Chondrocyte (in vitro differentiated cells): ENCODE measurements around the gene GRIP1. TPM values are rescaled to one million over a fixed set of nuclear protein-coding genes. Genes with fewer than 3 reads are reported as not detected.

Source experiments
- DNase-seq: peaks from one replicate; pipeline ENCODE4 v3.0.0; 2021; ENCODE audit warnings: mixed read lengths, low spot score
- H3K27ac Mint-ChIP-seq: one replicate; pipeline ENCODE4 v1.8.0; 2021; ENCODE audit warnings: mild to moderate bottlenecking, moderate library complexity, mixed read lengths; ENCODE audit not compliant: unreplicated experiment
- H3K27me3 Mint-ChIP-seq: 2 replicates; pipeline ENCODE4 v1.8.0; 2021; ENCODE audit warnings: low read depth, mixed read lengths
- H3K36me3 Mint-ChIP-seq: 2 replicates; pipeline ENCODE4 v1.8.0; 2021; ENCODE audit warnings: low read depth, mixed read lengths
- H3K4me1 Mint-ChIP-seq: 2 replicates; pipeline ENCODE4 v1.8.0; 2021; ENCODE audit warnings: low read depth, mild to moderate bottlenecking, mixed read lengths
- H3K4me3 Mint-ChIP-seq: one replicate; pipeline ENCODE4 v1.8.0; 2021; ENCODE audit warnings: mild to moderate bottlenecking, moderate library complexity, mixed read lengths; ENCODE audit not compliant: unreplicated experiment
- H3K9me3 Mint-ChIP-seq: 2 replicates; pipeline ENCODE4 v1.8.0; 2021; ENCODE audit warnings: low read depth, mixed read lengths
- total RNA-seq: library from RNA; stranded (reverse); gene quantifications from 3 replicates; pipeline ENCODE4 v1.2.1, GENCODE V29; 2021
- TF ChIP-seq, protein P1 (sequence below): fragments of 200-600 bp; sonication (generic); IDR thresholded peaks from 2 replicates; pipeline ENCODE4 v1.5.0; 2021; ENCODE audit warnings: antibody characterized with exemption, mild to moderate bottlenecking, moderate library complexity

GRIP1 gene
- total RNA-seq, 1 donor from 2014 or later, result 5.0 TPM

DNA sequence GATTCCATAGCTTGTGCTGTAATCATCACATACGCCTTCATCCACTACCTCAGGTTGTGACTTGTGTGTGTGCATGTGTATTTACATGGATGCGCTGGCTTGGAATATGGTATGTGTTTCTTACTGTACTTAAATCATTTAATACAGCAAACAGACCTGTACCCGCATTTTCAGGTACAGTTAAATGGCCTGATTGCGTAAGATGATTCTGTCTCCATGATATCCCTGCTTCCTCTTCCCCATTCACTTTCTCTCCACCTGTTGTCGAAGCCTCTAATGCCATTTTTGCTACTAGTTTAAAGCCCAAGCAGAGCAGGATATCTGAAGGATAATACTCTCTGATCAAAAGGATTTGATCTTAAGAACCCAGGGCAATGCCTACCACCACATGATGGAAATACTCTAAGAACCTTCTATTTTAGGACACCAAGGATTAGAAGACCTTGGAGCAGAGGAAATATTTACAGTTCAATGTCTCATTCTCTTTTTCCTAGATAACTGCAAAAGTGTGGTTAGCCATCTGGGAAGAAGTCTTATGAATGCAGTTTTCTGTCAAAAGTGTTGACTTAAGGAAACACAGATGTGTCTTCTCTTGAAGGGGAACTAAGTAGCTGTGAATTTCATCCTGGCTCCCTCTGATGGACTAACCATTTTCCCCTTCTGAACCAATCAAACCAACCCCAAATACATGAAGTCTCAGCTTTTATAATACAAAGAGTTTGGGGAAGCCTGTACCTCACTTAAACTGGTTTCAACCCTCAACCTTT is 297.9 kb downstream of the GRIP1 start:
- Mint-ChIP-seq H3K4me3 (no peak overlapping the region), H3K27ac (no peak overlapping the region), H3K9me3 (no peaks in the 10 kb centered on the region), H3K27me3 (no peaks in the 10 kb centered on the region), H3K4me1 (peaks cover 10% of the 10 kb centered on the region), H3K36me3 (no peaks in the 10 kb centered on the region)
- no peak for DNase-seq
- TF ChIP-seq, protein P1, sequence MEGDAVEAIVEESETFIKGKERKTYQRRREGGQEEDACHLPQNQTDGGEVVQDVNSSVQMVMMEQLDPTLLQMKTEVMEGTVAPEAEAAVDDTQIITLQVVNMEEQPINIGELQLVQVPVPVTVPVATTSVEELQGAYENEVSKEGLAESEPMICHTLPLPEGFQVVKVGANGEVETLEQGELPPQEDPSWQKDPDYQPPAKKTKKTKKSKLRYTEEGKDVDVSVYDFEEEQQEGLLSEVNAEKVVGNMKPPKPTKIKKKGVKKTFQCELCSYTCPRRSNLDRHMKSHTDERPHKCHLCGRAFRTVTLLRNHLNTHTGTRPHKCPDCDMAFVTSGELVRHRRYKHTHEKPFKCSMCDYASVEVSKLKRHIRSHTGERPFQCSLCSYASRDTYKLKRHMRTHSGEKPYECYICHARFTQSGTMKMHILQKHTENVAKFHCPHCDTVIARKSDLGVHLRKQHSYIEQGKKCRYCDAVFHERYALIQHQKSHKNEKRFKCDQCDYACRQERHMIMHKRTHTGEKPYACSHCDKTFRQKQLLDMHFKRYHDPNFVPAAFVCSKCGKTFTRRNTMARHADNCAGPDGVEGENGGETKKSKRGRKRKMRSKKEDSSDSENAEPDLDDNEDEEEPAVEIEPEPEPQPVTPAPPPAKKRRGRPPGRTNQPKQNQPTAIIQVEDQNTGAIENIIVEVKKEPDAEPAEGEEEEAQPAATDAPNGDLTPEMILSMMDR, result no peak

DNA sequence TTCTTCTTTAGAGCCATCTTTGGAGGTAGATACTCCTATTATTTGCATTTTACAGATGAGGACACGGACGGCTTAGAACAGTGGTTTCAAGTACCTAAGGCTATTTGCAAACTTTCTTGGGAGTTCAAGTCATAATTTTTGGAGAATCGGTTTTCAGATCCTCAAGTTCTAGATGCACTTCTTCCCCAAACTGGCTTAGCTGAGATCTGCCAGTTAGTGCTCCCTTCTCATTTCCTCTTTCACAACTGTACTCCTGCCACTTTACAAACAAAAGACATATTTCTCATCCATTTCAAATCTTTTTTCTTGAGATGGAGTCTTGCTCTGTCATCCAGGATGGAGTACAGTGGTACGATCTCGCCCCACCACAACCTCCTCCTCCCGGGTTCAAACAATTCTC is 299.3 kb downstream of the GRIP1 start:
- no peaks in the 10 kb centered on the region for H3K27me3 Mint-ChIP-seq
- TF ChIP-seq, protein P1, result no peak
- no peak for DNase-seq
- no peaks in the 10 kb centered on the region for H3K9me3 Mint-ChIP-seq
- H3K4me1 Mint-ChIP-seq, result peaks cover 14% of the 10 kb centered on the region
- H3K36me3 Mint-ChIP-seq, result no peaks in the 10 kb centered on the region
- H3K4me3 Mint-ChIP-seq, result no peak overlapping the region
- no peak overlapping the region for H3K27ac Mint-ChIP-seq

DNA sequence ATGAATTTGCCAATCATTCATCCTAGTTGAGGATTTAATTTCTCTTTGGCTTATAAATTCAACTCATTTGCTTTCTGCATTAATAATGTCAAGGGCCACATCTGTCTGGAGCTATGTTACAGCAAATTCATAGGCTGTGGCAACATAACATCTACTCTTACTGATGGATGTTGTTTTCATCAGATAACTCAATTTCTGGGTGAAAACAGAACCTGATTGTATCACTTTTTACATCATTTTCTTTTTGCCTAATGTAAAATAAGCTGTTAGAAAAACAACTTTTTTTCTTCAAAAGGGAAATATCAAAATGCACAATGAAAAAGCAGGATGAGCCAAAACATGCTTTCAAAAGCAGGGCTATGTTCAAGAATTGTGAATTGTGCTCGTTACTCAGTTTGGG is 303.3 kb downstream of the GRIP1 start:
- no peak overlapping the region for H3K27ac Mint-ChIP-seq
- no peaks in the 10 kb centered on the region for H3K9me3 Mint-ChIP-seq
- DNase-seq, result no peak
- no peak overlapping the region for H3K4me3 Mint-ChIP-seq
- no peaks in the 10 kb centered on the region for H3K36me3 Mint-ChIP-seq
- no peaks in the 10 kb centered on the region for H3K27me3 Mint-ChIP-seq
- TF ChIP-seq, protein P1, result no peak
- H3K4me1 Mint-ChIP-seq, result peaks cover 14% of the 10 kb centered on the region

DNA sequence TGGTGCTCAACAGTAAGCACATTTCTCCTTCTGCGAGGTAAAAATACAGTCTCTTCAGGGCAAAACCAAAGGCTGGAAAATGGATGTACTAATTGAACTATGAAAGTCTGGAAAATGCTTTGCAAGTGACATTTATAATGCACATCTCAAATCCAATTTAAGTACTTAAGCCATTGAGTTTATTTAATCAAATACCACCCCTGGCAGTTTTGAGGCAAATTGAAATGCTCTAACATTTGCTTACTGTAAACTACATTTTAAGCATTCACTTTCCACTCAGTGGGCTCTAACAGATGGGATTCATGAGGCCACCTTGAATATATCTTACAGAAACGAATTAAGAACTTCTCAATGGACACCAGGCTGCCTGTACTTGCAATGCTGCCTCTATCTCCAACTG is 306.9 kb downstream of the GRIP1 start:
- DNase-seq, result no peak
- H3K36me3 Mint-ChIP-seq, result no peaks in the 10 kb centered on the region
- H3K9me3 Mint-ChIP-seq, result no peaks in the 10 kb centered on the region
- peaks cover 14% of the 10 kb centered on the region for H3K4me1 Mint-ChIP-seq
- H3K27ac Mint-ChIP-seq, result no peak overlapping the region
- no peak overlapping the region for H3K4me3 Mint-ChIP-seq
- TF ChIP-seq, protein P1, result no peak
- no peaks in the 10 kb centered on the region for H3K27me3 Mint-ChIP-seq

DNA sequence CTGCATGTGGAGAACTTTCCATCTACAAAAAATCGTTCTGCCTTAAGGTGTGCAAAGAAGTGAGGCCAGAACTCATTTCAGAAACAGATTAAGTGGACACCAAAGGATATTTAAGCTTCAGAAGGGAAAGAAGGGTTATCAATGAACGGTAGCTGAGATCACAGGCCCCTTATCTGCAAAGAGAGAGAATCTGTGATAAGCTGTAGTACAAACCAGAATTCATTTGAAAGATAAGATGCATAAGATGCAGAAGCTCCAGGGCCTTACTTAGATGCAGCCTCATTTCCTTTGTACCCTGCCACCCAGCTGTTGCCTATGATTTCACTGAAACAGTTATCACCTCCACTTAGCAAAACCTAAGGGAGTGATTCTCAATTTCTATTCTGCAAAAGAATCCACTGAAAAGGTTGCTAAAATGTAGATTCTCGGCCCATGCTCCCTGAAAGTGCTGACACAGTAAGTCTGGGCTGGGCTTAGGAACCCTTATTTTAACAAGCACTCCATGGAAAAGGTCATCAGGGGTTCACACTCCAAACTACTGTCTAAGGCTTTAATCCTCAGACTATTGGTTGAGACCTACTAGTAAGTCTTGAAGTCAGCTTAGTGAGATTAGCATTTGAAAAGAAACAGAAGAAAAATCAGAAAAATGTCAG is 311.7 kb downstream of the GRIP1 start:
- no peak for DNase-seq
- Mint-ChIP-seq H3K36me3 (no peaks in the 10 kb centered on the region), H3K9me3 (no peaks in the 10 kb centered on the region), H3K4me1 (no peaks in the 10 kb centered on the region), H3K27ac (no peak overlapping the region), H3K27me3 (no peaks in the 10 kb centered on the region), H3K4me3 (no peak overlapping the region)
- TF ChIP-seq, protein P1, result no peak
